SK-N-SH treated with all-trans-retinoic acid at 6 μM for 48 hours (cell line): Measurements from ENCODE around the gene BRIX1.

Experiments
- CREB5 ChIP-seq: fragments of 250-450 bp; sonication (Bioruptor Pico); IDR thresholded peaks from 2 replicates; pipeline ENCODE4 v1.5.1; 2020; ENCODE audit warnings: low read depth, mild to moderate bottlenecking, moderate library complexity
- ZNF565 ChIP-seq: fragments of 450-650 bp; formaldehyde crosslinking; conservative IDR thresholded peaks from 2 replicates; pipeline ENCODE4 v1.5.0; 2020; ENCODE audit warnings: low read depth, mild to moderate bottlenecking, moderate library complexity

GRCh38 chr5:34891981-34892380 is 23.5 kb upstream of the BRIX1 start:
- TF ChIP-seq ZNF565 (no peak), CREB5 (CRISPR knock-in tag) (no peak)
